CD14-positive monocyte (primary cell): ENCODE measurements around the gene NTPCR. TPM values are rescaled to one million over a fixed set of nuclear protein-coding genes. Genes with fewer than 3 reads are reported as not detected.

Experiments used
- DNase-seq, 3 donors: peaks; one replicate each; pipeline ENCODE4 v3.0.0-alpha.2; 2011 to 2022
- H2AFZ ChIP-seq: 2 replicates; pipeline ENCODE4 v1.6.0; 2012; ENCODE audit warnings: mild to moderate bottlenecking, low read depth, low read length, inconsistent platforms; ENCODE audit not compliant: insufficient read depth, poor library complexity, severe bottlenecking
- H3K27ac ChIP-seq, 2 donors: 1 replicate in 1 of 2; 2 replicates in 1 of 2; pipeline ENCODE4 v1.5.1; 2012 to 2013; ENCODE audit warnings: low read length in 2 of 2, control low read depth in 1 of 2, inconsistent platforms in 1 of 2, low read depth in 1 of 2, mild to moderate bottlenecking in 1 of 2
- H3K27me3 ChIP-seq, 2 donors: one replicate each; pipeline versions ENCODE4 v1.6.0 to v1.6.1; 2011 to 2013; ENCODE audit warnings: low read length in 2 of 2; ENCODE audit not compliant: control insufficient read depth in 2 of 2, insufficient read depth in 2 of 2
- H3K36me3 ChIP-seq, 2 donors: replicated peaks in 1 of 2; 1 replicate in 1 of 2; 2 replicates in 1 of 2; pipeline versions ENCODE4 v1.5.1 to v1.6.1; 2012 to 2013; ENCODE audit warnings: low read length in 2 of 2, control low read depth in 1 of 2, inconsistent platforms in 1 of 2, mild to moderate bottlenecking in 1 of 2; ENCODE audit not compliant: insufficient read depth in 2 of 2, control insufficient read depth in 1 of 2
- H3K4me1 ChIP-seq, 2 donors: 1 replicate in 1 of 2; 2 replicates in 1 of 2; pipeline versions ENCODE4 v1.5.1 to v1.6.1; 2012 to 2013; ENCODE audit warnings: low read length in 2 of 2, control low read depth in 1 of 2, inconsistent platforms in 1 of 2, mild to moderate bottlenecking in 1 of 2, moderate library complexity in 1 of 2; ENCODE audit not compliant: insufficient read depth in 2 of 2, control insufficient read depth in 1 of 2
- H3K4me2 ChIP-seq: replicated peaks from 2 replicates; pipeline ENCODE3; 2012; ENCODE audit warnings: low read length, moderate library complexity, mild to moderate bottlenecking; ENCODE audit not compliant: poor library complexity, severe bottlenecking; ENCODE audit errors: extremely low read depth
- H3K4me3 ChIP-seq, 3 experiments: fragments of 200-600 bp in 1 of 3; sonication (generic) in 1 of 3; replicated peaks in 1 of 3; 1 replicate in 2 of 3; 2 replicates in 1 of 3; pipeline ENCODE4 v1.5.1; 2011 to 2013; ENCODE audit warnings: low read length in 3 of 3, mild to moderate bottlenecking in 3 of 3, control low read depth in 2 of 3, low read depth in 2 of 3, inconsistent platforms in 1 of 3, moderate library complexity in 1 of 3
- H3K79me2 ChIP-seq: 2 replicates; pipeline ENCODE4 v1.6.0; 2012; ENCODE audit warnings: mild to moderate bottlenecking, control low read depth, inconsistent platforms, low read length, moderate library complexity; ENCODE audit not compliant: insufficient read depth
- H3K9ac ChIP-seq: 2 replicates; pipeline ENCODE4 v1.6.0; 2017; ENCODE audit warnings: low read length, mild to moderate bottlenecking; ENCODE audit not compliant: insufficient read depth, poor library complexity, severe bottlenecking
- H3K9me3 ChIP-seq, 2 donors: replicated peaks in 1 of 2; 1 replicate in 1 of 2; 2 replicates in 1 of 2; pipeline versions ENCODE4 v1.5.1 to v1.6.1; 2012 to 2013; ENCODE audit warnings: low read length in 2 of 2, control low read depth in 1 of 2; ENCODE audit not compliant: control insufficient read depth in 1 of 2, insufficient read depth in 1 of 2
- H4K20me1 ChIP-seq: 2 replicates; pipeline ENCODE4 v1.6.0; 2012; ENCODE audit warnings: mild to moderate bottlenecking, low read length, control low read depth, moderate library complexity; ENCODE audit not compliant: insufficient read depth
- H3K27ac Mint-ChIP-seq, 7 donors: one replicate each; pipeline ENCODE4 v1.8.0; 2020; ENCODE audit warnings: mild to moderate bottlenecking in 7 of 7, mixed read lengths in 7 of 7, moderate library complexity in 6 of 7, inconsistent platforms in 2 of 7
- H3K27me3 Mint-ChIP-seq, 3 donors: one replicate each; pipeline ENCODE4 v1.8.0; 2021 to 2022; ENCODE audit warnings: low read depth in 3 of 3, mild to moderate bottlenecking in 3 of 3, mixed read lengths in 3 of 3, moderate library complexity in 3 of 3, inconsistent platforms in 1 of 3
- H3K36me3 Mint-ChIP-seq, 2 donors: one replicate each; pipeline ENCODE4 v1.8.0; 2020; ENCODE audit warnings: mixed read lengths in 2 of 2, inconsistent platforms in 1 of 2, mild to moderate bottlenecking in 1 of 2
- H3K4me1 Mint-ChIP-seq: one replicate; pipeline ENCODE4 v1.8.0; 2020; ENCODE audit warnings: mild to moderate bottlenecking, mixed read lengths
- H3K4me3 Mint-ChIP-seq, 2 donors: one replicate each; pipeline ENCODE4 v1.8.0; 2020; ENCODE audit warnings: mild to moderate bottlenecking in 2 of 2, mixed read lengths in 2 of 2, moderate library complexity in 1 of 2
- H3K9me3 Mint-ChIP-seq, 7 donors: one replicate each; pipeline ENCODE4 v1.8.0; 2020 to 2022; ENCODE audit warnings: mixed read lengths in 7 of 7, mild to moderate bottlenecking in 6 of 7, moderate library complexity in 6 of 7, inconsistent platforms in 2 of 7
- CTCF ChIP-seq: fragments of 200-600 bp; IDR thresholded peaks from one replicate; pipeline ENCODE4 v1.8.0; 2022; ENCODE audit warnings: antibody characterized with exemption, mild to moderate bottlenecking
- WGBS: methylation state at CpG from one replicate; pipeline ENCODE4 v1.1.5; 2013; ENCODE audit warnings: missing lambda C conversion rate; ENCODE audit not compliant: insufficient coverage; 5-methylcytosine and 5-hydroxymethylcytosine counted together
- intact Hi-C, 2 donors: fragments of 100-400 bp; cut with micrococcal nuclease; formaldehyde crosslinking; loops; one replicate each; pipeline versions ENCODE4 v1.15.0 to v1.15.1; 2023
- polyA plus RNA-seq, 3 donors: library from polyadenylated mRNA; depleted of rRNA in 1 of 3; unstranded in 2 of 3; stranded (reverse) in 1 of 3; fragments of 300-500 nt in 2 of 3; fragments of >200 nt in 1 of 3; fragmentation: Illumina TruSeq in 2 of 3; gene quantifications; 1 replicate in 2 of 3; 2 replicates in 1 of 3; pipeline ENCODE4 v1.2.3, GENCODE V29; 2012 to 2021

The NTPCR gene
- polyA plus RNA-seq, 3 donors = 8.6 to 42.0 (median 31.7) TPM

GRCh38 chr1:232932486-232933425 lies 17.7 kb upstream of the NTPCR start:
- H3K36me3 Mint-ChIP-seq = no peaks in the 10 kb centered on the region
- H3K4me2 ChIP-seq = peak overlapping the region; percentile 20
- no peaks in the 10 kb centered on the region for H3K27me3 ChIP-seq
- H3K4me1 Mint-ChIP-seq = peaks cover 29% of the 10 kb centered on the region
- intact Hi-C loops = loop anchor here in 1 of 2 donors (10.0 kb wide), 1 partner anchor 312 kb away; no protein-coding TSS in a partner anchor
- H3K79me2 ChIP-seq = no peaks in the 10 kb centered on the region
- no peak overlapping the region for H3K4me3 Mint-ChIP-seq
- peaks cover 22 to 31% of the 10 kb centered on the region in 2 donors for H3K4me1 ChIP-seq
- no peak overlapping the region for H3K4me3 ChIP-seq
- H3K9me3 ChIP-seq = no peaks in the 10 kb centered on the region
- H3K36me3 ChIP-seq = no peaks in the 10 kb centered on the region
- H3K27me3 Mint-ChIP-seq = no peaks in the 10 kb centered on the region
- peak overlapping the region; percentile 31 for H2AFZ ChIP-seq
- no peaks in the 10 kb centered on the region for H4K20me1 ChIP-seq
- TF ChIP-seq CTCF = no peak
- H3K9me3 Mint-ChIP-seq = no peaks in the 10 kb centered on the region
- DNase-seq = peak; percentile 15 to 33 (median 22)
- no peak overlapping the region for H3K9ac ChIP-seq
- no CpG with 5 or more reads among the region's 3 CpGs for WGBS
- peak overlapping the region; percentile 33 to 76 for H3K27ac ChIP-seq
- H3K27ac Mint-ChIP-seq = peak overlapping the region in 6 of 7 donors; percentile 22 to 64 (median 52)

- Histone ChIP-seq H2AFZ (no peak overlapping the region), H3K4me3 (no peak overlapping the region), H3K27ac (no peak overlapping the region), H3K4me2 (no peak overlapping the region), H3K27me3 (no peaks in the 10 kb centered on the region), H3K9me3 (no peaks in the 10 kb centered on the region), H3K4me1 (peaks cover 29 to 40% of the 10 kb centered on the region in 2 donors), H4K20me1 (no peaks in the 10 kb centered on the region), H3K79me2 (no peaks in the 10 kb centered on the region), H3K9ac (no peak overlapping the region), H3K36me3 (no peaks in the 10 kb centered on the region)
- intact Hi-C loops = loop anchor here in 1 of 2 donors (10.0 kb wide), 1 partner anchor 308 kb away; no protein-coding TSS in a partner anchor
- no peak overlapping the region for H3K4me3 Mint-ChIP-seq
- no peak for DNase-seq
- no peaks in the 10 kb centered on the region for H3K27me3 Mint-ChIP-seq
- no peak overlapping the region for H3K27ac Mint-ChIP-seq
- H3K36me3 Mint-ChIP-seq = no peaks in the 10 kb centered on the region
- H3K9me3 Mint-ChIP-seq = peaks cover 0 to 3% (median 0%) of the 10 kb centered on the region in 7 donors
- peaks cover 39% of the 10 kb centered on the region for H3K4me1 Mint-ChIP-seq
- TF ChIP-seq CTCF = no peak
- 66% methylated on average over 4 of the region's 6 CpGs for WGBS
These were observed 13.5 kb upstream of the NTPCR start for GRCh38 chr1:232936941-232937340.
